Left ventricle myocardium superior (tissue), 1 donor: ENCODE results near the gene IFITM1. TPM values are rescaled to one million over a fixed set of nuclear protein-coding genes. Genes with fewer than 3 reads are reported as not detected.
"Not testable (repeated sequence)": the region's sequence is repeated elsewhere in the genome, so short reads cannot be mapped to it uniquely, and the experiment has no call there.

Source experiments
- ATAC-seq: fragments of 200-7000 bp; cut with Tn5 transposase; one replicate; pipeline ENCODE4 v1.9.1; 2020; ENCODE audit warnings: mild to moderate bottlenecking, moderate library complexity
- DNase-seq: peaks from one replicate; pipeline ENCODE4 v3.0.0-alpha.2; 2020
- intact Hi-C: fragments of 100-400 bp; cut with micrococcal nuclease; formaldehyde crosslinking; loops from one replicate; pipeline ENCODE4 v1.11.0; 2022
- total RNA-seq: library from RNA; stranded (reverse); fragmentation: NEBNext Ultra II Directional; extraction: Animal tissue kit (Norgen Biotek cat#: 25700); gene quantifications from one replicate; pipeline ENCODE4 v1.2.1, GENCODE V29; 2021
- donor health status: DM: no; HTN: yes; CAD: no; lungs with severe emphysema.

Gene IFITM1
- total RNA-seq, 1 donor from 2014 or later, result 101 TPM

- DNase-seq (peak; percentile 69), ATAC-seq (peak; percentile 81)
- intact Hi-C loops, result no loop called here
Measured at GRCh38 chr11:334264-334994, 20.6 kb downstream of the IFITM1 start.

- ATAC-seq (peak; percentile 75), DNase-seq (peak; percentile 60)
- intact Hi-C loops, result no loop called here
Measured at GRCh38 chr11:335779-336658, 22.2 kb downstream of the IFITM1 start.

GRCh38 chr11:336659-337198, 22.9 kb downstream of the IFITM1 start:
- intact Hi-C loops, result no loop called here
- ATAC-seq (no peak), DNase-seq (no peak)

GRCh38 chr11:337711-338110, 23.9 kb downstream of the IFITM1 start:
- intact Hi-C loops, result no loop called here
- DNase-seq (no peak), ATAC-seq (no peak)

GRCh38 chr11:339963-340362, 26.1 kb downstream of the IFITM1 start:
- ATAC-seq, result no peak
- intact Hi-C loops, result no loop called here
- DNase-seq, result no peak

GRCh38 chr11:340539-341512, 27.0 kb downstream of the IFITM1 start:
- DNase-seq (no peak), ATAC-seq (no peak)
- intact Hi-C loops, result no loop called here

GRCh38 chr11:342328-342727, 28.5 kb downstream of the IFITM1 start:
- DNase-seq (no peak), ATAC-seq (peak; percentile 23)
- intact Hi-C loops, result no loop called here

GRCh38 chr11:344836-345578, 31.2 kb downstream of the IFITM1 start:
- intact Hi-C loops, result no loop called here
- no peak for DNase-seq
- ATAC-seq, result no peak

- intact Hi-C loops, result no loop called here
- no peak for ATAC-seq
Measured at GRCh38 chr11:346529-346928, 32.7 kb downstream of the IFITM1 start.

GRCh38 chr11:349270-349954, 35.6 kb downstream of the IFITM1 start:
- ATAC-seq, intact Hi-C loops, DNase-seq: not testable (repeated sequence)

More at GRCh38 chr11:346529-346928, 32.7 kb downstream of the IFITM1 start:
- no peak for DNase-seq

GRCh38 chr11:350033-350722, 36.3 kb downstream of the IFITM1 start:
- intact Hi-C loops, DNase-seq, ATAC-seq: not testable (repeated sequence)

GRCh38 chr11:350723-351255, 36.9 kb downstream of the IFITM1 start:
- no peak for ATAC-seq
- intact Hi-C loops, result no loop called here
- no peak for DNase-seq

GRCh38 chr11:351411-351810, 37.6 kb downstream of the IFITM1 start:
- intact Hi-C loops, result no loop called here
- no peak for ATAC-seq
- DNase-seq, result no peak

GRCh38 chr11:352456-353031, 38.7 kb downstream of the IFITM1 start:
- DNase-seq, result no peak
- intact Hi-C loops, result no loop called here
- ATAC-seq, result no peak

GRCh38 chr11:353179-353873, 39.5 kb downstream of the IFITM1 start:
- intact Hi-C loops, result no loop called here

More at GRCh38 chr11:353179-353873, 39.5 kb downstream of the IFITM1 start:
- ATAC-seq, result peak; percentile 60
- DNase-seq, result peak; percentile 90
